GM12891 (cell line): Measurements from ENCODE around the gene HIPK2.

Experiments used
- POLR2A ChIP-seq: IDR thresholded peaks from 2 replicates; pipeline ENCODE4 v1.6.1; 2011; ENCODE audit warnings: low read depth, low read length, control low read depth
- SPI1 ChIP-seq: IDR thresholded peaks from 2 replicates; pipeline ENCODE4 v1.6.1; 2011; ENCODE audit warnings: low read depth, low read length, control low read depth

DNA sequence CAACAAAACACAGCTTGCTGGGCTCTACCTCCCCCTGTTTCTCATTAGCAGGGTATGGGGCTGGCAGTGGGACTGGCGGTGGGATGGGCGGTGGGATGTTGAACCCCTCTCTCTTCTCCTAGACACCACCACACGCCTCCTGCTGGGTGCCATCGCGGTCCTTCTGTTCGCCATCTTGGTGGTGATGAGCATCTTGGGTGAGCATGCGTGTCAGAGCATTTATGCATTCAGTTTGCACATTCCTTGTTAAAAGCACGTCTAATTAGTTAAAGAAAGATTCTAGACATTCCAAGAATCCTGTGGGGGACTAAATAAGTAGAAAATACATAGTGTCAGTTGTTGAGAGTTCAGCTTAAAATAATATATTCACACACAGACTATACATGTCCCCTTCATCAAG, 241.6 kb downstream of the HIPK2 start:
- TF ChIP-seq POLR2A (no peak), SPI1 (no peak)
